Activated CD8-positive, alpha-beta memory T cell treated with anti-CD3 and anti-CD28 coated beads for 1 hour (primary cell): ENCODE measurements around the gene RTEL1.
"Not testable (repeated sequence)": the region's sequence is repeated elsewhere in the genome, so short reads cannot be mapped to it uniquely, and the experiment has no call there.

Experiments used
- DNase-seq, 2 donors: peaks; one replicate each; pipeline ENCODE4 v3.0.0-alpha.2; 2020; ENCODE audit warnings: low read depth in 1 of 2; ENCODE audit errors: extremely low read depth in 1 of 2

RTEL1 gene

GRCh38 chr20:63665708-63666107, 7.6 kb downstream of the RTEL1 start:
- DNase-seq, result no peak

GRCh38 chr20:63667858-63668257, 9.7 kb downstream of the RTEL1 start:
- no peak for DNase-seq

GRCh38 chr20:63668351-63668750, 10.2 kb downstream of the RTEL1 start:
- DNase-seq, result no peak

GRCh38 chr20:63671695-63672094, 13.6 kb downstream of the RTEL1 start:
- DNase-seq, result not testable (repeated sequence)

- no peak for DNase-seq
Measured at GRCh38 chr20:63672666-63673065, 14.6 kb downstream of the RTEL1 start.

- DNase-seq, result no peak
Measured at GRCh38 chr20:63673951-63674350, 15.8 kb downstream of the RTEL1 start.

GRCh38 chr20:63675681-63676368, 17.7 kb downstream of the RTEL1 start:
- no peak for DNase-seq

- no peak for DNase-seq
Measured at GRCh38 chr20:63678071-63678470, 20.0 kb downstream of the RTEL1 start.

GRCh38 chr20:63678667-63679465, 20.8 kb downstream of the RTEL1 start:
- DNase-seq, result no peak

- no peak for DNase-seq
Measured at GRCh38 chr20:63679799-63680305, 21.7 kb downstream of the RTEL1 start.

GRCh38 chr20:63680427-63680826, 22.3 kb downstream of the RTEL1 start:
- DNase-seq, result no peak

- no peak for DNase-seq
Measured at GRCh38 chr20:63680857-63681608, 22.9 kb downstream of the RTEL1 start.

- no peak for DNase-seq
Measured at GRCh38 chr20:63681609-63682142, 23.6 kb downstream of the RTEL1 start.

GRCh38 chr20:63682384-63683139, 24.4 kb downstream of the RTEL1 start:
- no peak for DNase-seq

- no peak for DNase-seq
Measured at GRCh38 chr20:63685269-63686026, 27.3 kb downstream of the RTEL1 start.

GRCh38 chr20:63686094-63686491, 28.0 kb downstream of the RTEL1 start:
- no peak for DNase-seq

GRCh38 chr20:63686492-63687321, 28.6 kb downstream of the RTEL1 start:
- no peak for DNase-seq

GRCh38 chr20:63687419-63688178, 29.5 kb downstream of the RTEL1 start:
- DNase-seq, result no peak
